Fibroblast of the aortic adventitia (primary cell): ENCODE data around the gene KRTAP10-3. TPM values are rescaled to one million over a fixed set of nuclear protein-coding genes. Genes with fewer than 3 reads are reported as not detected.
A peak's percentile ranks its signal among the peaks of the same experiment; 100 is the strongest.
"Not testable (repeated sequence)": the region's sequence is repeated elsewhere in the genome, so short reads cannot be mapped to it uniquely, and the experiment has no call there.

Experiments
- DNase-seq: peaks from one replicate; pipeline ENCODE4 v3.0.0-alpha.2; 2010; ENCODE audit warnings: low read depth
- H3K4me3 ChIP-seq: 2 replicates; pipeline ENCODE4 v1.5.1; 2011; ENCODE audit warnings: low read depth, mild to moderate bottlenecking, control low read depth, low read length, moderate library complexity
- total RNA-seq: library from RNA; depleted of rRNA; stranded (reverse); fragments of >200 nt; gene quantifications from 2 replicates; pipeline ENCODE4 v1.2.3, GENCODE V29; 2012; ENCODE audit warnings: low replicate concordance
- TF ChIP-seq, protein P1 (sequence below): IDR thresholded peaks from 2 replicates; pipeline ENCODE4 v1.5.1; 2011; ENCODE audit warnings: mild to moderate bottlenecking, low read length, control low read depth, inconsistent platforms; ENCODE audit not compliant: insufficient read depth

The KRTAP10-3 gene
- total RNA-seq, 1 donor = not detected

DNA sequence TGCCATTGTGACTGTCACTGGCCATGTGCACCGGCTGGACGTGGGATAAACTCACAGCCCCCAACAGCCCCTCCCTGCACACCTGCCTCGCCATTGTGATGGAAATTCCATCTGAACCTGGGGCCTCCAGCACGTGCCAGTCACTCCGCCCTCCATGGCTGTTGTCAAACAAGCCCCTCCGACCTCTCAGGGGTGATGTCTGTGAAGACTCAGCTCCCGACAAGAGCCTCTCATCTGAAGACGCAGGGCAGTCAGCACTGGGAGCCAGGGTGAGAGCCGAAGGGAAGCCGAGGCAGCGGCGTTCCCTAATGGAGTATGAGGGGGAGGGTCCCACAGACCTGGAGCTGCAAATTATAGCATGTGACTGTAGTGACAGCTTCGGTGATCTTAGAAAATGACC is 5.9 kb downstream of the KRTAP10-3 start:
- no peak overlapping the region for H3K4me3 ChIP-seq
- TF ChIP-seq, protein P1, sequence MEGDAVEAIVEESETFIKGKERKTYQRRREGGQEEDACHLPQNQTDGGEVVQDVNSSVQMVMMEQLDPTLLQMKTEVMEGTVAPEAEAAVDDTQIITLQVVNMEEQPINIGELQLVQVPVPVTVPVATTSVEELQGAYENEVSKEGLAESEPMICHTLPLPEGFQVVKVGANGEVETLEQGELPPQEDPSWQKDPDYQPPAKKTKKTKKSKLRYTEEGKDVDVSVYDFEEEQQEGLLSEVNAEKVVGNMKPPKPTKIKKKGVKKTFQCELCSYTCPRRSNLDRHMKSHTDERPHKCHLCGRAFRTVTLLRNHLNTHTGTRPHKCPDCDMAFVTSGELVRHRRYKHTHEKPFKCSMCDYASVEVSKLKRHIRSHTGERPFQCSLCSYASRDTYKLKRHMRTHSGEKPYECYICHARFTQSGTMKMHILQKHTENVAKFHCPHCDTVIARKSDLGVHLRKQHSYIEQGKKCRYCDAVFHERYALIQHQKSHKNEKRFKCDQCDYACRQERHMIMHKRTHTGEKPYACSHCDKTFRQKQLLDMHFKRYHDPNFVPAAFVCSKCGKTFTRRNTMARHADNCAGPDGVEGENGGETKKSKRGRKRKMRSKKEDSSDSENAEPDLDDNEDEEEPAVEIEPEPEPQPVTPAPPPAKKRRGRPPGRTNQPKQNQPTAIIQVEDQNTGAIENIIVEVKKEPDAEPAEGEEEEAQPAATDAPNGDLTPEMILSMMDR = no peak
- no peak for DNase-seq

DNA sequence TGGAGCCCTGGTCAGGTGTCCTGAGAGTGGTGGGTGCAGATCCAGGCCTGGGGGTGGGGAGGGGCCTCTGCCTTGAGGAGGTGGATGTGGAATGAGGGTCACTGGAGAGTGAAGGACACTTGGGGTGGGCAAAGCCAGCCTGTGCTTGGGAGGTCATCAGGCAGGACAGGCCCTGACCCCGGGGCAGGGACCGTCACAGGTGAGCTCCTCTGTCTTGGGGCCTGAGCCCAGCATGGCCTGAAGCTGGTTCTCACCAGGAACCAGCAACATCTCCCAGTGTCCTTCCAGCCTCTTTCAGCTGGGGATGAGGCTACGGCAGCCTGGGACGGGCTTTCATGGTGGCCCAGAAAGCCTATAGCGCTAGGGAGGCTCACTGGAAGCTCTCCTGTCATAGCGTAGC is 6.5 kb downstream of the KRTAP10-3 start:
- no peak for DNase-seq
- H3K4me3 ChIP-seq = no peak overlapping the region
- TF ChIP-seq, protein P1 = no peak

DNA sequence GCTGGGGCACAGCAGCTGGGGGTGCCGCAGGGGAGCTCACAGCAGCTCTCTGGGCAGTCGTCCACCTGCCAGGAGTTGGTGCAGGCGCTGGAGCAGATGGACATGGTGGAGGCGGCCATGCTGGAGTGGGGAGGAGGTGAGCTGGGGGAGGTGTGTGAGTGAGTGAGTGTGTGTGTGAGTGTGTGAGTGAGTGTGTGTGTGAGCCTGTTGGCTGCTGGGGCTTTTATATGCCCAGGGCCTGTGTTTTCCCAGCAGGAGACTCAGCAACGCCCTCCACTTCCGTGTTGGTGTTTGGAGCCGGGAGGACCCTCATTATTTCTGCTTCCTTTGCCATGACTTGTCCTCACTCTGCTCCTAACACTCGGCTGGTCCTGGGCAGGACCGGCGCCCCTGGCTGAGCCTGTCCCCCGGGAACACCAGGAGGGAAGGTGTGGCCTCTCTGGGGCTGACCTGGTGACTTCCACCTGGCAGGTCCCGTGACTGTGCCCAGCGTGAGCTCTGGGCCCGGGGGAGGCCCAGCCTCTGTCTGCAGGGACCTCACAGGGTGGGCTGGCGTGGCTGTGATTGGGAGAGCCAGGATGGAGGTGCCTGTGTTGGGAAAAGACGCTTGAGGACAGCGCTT is 7.1 kb downstream of the KRTAP10-3 start, which contains the start of gene KRTAP10-2:
Gene KRTAP10-2 (minus strand): TSS at position 166 of the 622 bp plus-strand sequence. CDS start 47 bp downstream, at position 119.
- DNase-seq = no peak
- no peak within 1 kb of the TSS for H3K4me3 ChIP-seq
- TF ChIP-seq, protein P1 = no peak

DNA sequence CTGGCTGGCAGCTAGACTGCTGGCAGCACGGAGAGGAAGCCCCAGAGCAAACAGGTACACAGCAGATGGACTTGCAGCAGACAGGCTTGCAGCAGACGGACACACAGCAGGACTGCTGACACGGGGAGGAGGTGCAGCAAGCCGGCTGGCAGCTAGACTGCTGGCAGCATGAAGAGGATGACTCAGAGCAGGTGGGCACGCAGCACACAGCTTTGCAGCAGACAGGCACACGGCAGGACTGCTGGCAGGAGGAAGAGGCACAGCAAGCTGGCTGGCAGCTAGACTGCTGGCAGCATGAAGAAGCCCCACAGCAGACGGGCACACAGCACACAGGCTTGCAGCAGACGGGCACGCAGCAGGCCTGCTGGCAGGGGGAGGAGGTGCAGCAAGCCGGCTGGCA is 7.8 kb downstream of the KRTAP10-3 start:
- no peak for DNase-seq
- no peak overlapping the region for H3K4me3 ChIP-seq
- TF ChIP-seq, protein P1 = no peak

GRCh38 chr21:44550285-44550684 is 8.3 kb downstream of the KRTAP10-3 start:
- DNase-seq, H3K4me3 ChIP-seq: not testable (repeated sequence)

DNA sequence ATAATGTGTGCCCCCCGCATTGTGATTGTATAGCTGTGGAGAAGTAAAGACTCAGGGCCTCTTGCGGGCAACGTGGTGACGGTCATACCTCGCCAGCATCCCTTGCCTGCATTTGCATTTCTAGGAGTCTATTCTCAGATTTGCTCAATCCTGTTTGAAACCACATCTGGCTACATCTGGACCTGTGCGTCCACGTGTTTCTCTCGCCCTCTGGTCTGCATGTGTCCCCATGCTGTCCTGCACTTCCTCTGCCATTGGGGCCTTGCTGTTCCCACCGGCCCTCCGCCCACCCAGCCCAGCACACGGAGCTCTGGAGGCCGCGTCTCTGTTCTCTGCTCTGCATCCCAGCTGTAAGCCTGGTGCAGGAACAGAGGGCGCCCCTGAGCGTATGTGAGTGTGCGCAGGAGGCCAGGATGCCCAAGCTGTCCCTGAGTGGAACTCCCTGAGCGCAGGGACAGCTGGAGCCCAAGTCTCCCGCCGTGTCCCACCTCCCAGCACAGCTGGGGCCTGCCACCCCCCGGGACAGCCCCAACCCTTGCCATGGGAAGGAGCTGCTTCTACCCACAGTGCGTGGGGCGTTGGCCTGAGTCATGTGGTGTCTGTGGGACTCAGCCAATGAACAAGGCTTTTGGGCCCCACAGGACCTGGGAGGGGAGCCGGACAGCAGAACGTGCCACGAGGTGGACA is 8.9 kb downstream of the KRTAP10-3 start:
- no peak overlapping the region for H3K4me3 ChIP-seq
- TF ChIP-seq, protein P1 = no peak
- DNase-seq = no peak

DNA sequence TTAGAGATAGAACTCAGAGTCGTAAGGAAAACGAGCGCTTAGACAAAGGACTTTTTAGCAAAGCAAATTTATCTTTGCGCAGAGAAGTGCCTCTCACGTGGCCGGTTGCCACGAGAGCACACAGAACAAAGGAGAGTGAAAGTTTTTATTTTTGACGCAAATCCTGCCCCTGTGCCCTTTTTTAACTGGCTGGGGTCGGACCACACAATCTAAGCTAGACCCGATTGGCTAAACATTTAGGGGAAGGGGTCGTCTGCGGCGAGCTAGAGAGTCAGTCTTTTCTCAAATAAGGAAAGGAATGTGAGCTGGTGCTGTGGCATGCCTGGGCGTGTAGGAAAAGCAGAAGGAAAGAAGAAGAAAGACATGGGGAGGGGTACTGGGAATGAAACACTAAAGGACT is 9.7 kb downstream of the KRTAP10-3 start:
- TF ChIP-seq, protein P1 = no peak
- no peak overlapping the region for H3K4me3 ChIP-seq
- peak; percentile 6 for DNase-seq
